Activated naive CD4-positive, alpha-beta T cell treated with anti-CD3 and anti-CD28 coated beads, Interleukin-2, amount 50 U/mL, for 72 hours (primary cell): Measurements from ENCODE around the gene CLEC12A. TPM values are rescaled to one million over a fixed set of nuclear protein-coding genes. Genes with fewer than 3 reads are reported as not detected.
A peak's percentile ranks its signal among the peaks of the same experiment; 100 is the strongest.

Experiments used
- ATAC-seq, 2 donors: fragments of 150-1000 bp; cut with Tn5 transposase; 2 replicates each; pipeline ENCODE4 v1.10.0; 2021; ENCODE audit warnings: mild to moderate bottlenecking in 2 of 2, moderate library complexity in 2 of 2
- DNase-seq, 2 donors: peaks; one replicate each; pipeline ENCODE4 v3.0.0; 2021 to 2022; ENCODE audit warnings: low spot score in 2 of 2
- H3K27ac Mint-ChIP-seq, 2 donors: one replicate each; pipeline ENCODE4 v1.8.0; 2022; ENCODE audit warnings: mild to moderate bottlenecking in 2 of 2, mixed read lengths in 2 of 2
- H3K36me3 Mint-ChIP-seq, 2 donors: one replicate each; pipeline ENCODE4 v1.8.0; 2022; ENCODE audit warnings: mixed read lengths in 2 of 2
- H3K9me3 Mint-ChIP-seq, 2 donors: one replicate each; pipeline ENCODE4 v1.8.0; 2022; ENCODE audit warnings: mixed read lengths in 2 of 2
- total RNA-seq, 2 donors: library from RNA; stranded (reverse); gene quantifications; one replicate each; pipeline ENCODE4 v1.2.3, GENCODE V29; 2022

Gene CLEC12A
- total RNA-seq = under 1 TPM in 1 of 2 donors, not detected in 1; 0.93 TPM

DNA sequence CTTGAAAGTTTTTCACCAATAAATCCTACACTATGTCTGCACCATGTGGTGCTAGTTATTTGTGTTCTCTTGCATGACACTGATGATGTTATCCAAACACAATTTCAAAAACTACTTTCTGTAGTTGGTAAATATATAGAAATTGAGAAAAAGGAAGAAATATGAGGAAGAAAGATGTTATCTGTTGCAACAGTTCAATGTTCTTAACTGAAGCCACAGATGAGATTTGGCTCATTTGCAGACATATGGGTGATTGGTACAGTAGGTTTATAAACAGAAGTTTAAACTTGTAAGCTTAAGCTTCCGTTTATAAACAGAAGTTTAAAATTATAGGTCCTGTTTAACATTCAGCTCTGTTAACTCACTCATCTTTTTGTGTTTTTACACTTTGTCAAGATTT lies at the start of gene CLEC12A:
Gene CLEC12A (plus strand): TSS at position 229 of the 400 bp plus-strand sequence. CDS start 188 bp downstream, outside the sequence.
- Mint-ChIP-seq H3K27ac (no peak within 1 kb of the TSS), H3K9me3 (peaks cover 3 to 14% of the 10 kb centered on the region in 2 donors), H3K36me3 (peaks cover 7 to 8% of the 10 kb centered on the region in 2 donors)
- ATAC-seq (no peak), DNase-seq (no peak)

DNA sequence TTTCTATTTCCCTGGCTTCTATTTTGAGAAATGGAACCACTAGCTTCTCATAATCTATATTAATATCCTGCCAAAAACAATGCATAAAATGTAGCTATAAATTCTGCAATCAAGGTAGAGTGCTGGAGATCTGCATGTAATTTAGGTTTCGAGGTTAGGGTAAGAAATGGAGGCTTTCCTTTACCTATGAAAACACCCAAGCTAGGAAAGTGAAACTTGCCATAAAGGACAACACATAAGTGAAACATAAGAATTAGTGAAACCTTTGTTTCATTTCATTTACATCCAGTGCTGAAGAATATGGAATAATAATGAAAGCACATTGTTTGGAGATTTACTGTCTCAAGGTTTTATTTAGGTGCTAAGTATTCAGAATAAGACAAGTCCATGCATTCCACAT lies 48.8 kb upstream of the CLEC12A start:
- DNase-seq (no peak), ATAC-seq (no peak)
- H3K27ac Mint-ChIP-seq = no peak overlapping the region
- peaks cover 0 to 5% of the 10 kb centered on the region in 2 donors for H3K9me3 Mint-ChIP-seq
- peaks cover 0 to 4% of the 10 kb centered on the region in 2 donors for H3K36me3 Mint-ChIP-seq

DNA sequence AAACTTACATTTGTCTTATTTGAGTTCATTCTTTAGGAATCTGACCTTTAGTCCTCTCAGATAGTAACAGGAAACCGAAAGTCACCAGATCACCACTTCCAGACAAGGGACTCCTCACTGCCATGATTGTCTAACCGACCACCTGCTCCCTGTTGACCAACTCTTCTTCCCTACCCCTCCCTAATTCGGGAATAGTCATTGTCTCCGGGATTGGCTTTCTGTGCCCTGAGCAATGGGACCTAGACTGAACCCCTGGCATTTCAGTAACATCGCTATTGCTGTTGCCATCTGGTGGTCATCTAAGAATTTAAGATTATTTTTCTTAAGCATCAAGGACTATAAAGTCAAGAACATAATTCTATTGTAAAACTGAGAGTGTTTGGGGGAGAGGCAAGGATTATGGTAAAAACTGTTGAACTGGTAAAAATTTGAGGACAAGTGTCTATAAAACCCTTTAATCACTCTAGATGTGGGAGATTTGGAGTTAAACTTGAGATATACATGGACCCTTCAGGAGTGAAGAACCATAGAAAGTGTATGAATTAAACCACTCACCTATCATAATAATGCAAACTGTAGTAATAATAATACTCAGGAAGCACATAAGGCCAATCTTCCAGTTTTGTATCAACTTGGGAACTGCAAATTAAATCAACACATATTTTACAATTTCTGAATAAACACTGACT lies 45.4 kb upstream of the CLEC12A start:
- peak overlapping the region in 1 of 2 donors; percentile 68 for H3K27ac Mint-ChIP-seq

DNA sequence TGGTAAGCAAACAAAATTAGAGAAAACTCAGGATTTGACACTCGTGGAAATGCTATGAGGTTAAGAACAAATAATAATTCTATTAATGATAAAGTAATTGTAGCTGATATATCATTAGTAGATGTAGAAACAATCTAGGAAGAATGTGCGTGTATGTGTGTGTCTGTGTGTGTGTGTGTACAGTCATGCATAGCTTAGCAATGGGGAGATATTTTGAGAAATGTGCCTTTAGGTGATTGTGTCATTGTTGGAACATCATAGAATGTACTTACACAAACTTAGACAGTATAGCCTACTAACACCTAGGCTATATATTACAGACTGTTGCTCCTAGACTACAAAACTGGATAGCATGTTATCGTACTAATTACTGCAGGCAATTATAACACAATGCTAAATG lies 44.3 kb upstream of the CLEC12A start:
- DNase-seq = no peak
- ATAC-seq = no peak
- H3K36me3 Mint-ChIP-seq = no peaks in the 10 kb centered on the region
- no peak overlapping the region for H3K27ac Mint-ChIP-seq
- H3K9me3 Mint-ChIP-seq = no peaks in the 10 kb centered on the region

More for the DNA sequence above, 45.4 kb upstream of the CLEC12A start:
- no peak for DNase-seq
- Mint-ChIP-seq H3K36me3 (no peaks in the 10 kb centered on the region), H3K9me3 (peaks cover 0 to under 1% of the 10 kb centered on the region in 2 donors)
- peak; percentile 40 to 52 for ATAC-seq

DNA sequence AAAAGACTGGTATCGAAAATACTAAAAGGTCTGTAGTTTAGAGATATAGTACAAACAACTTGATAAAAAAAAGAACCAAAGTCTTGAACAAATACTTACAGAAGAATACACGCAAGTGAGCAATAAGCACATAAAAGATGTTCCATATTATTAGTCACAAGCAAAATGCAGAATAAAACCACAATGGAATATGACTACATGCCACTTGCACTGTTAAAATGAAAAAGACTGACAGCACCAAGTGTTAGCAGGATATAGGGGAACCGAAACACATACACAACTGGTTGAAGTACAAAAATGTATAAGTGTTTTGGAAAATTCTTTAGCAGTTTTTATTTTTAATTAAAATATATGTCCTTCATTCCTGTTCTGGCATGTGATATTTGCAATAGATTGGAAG lies 42.6 kb upstream of the CLEC12A start:
- no peak overlapping the region for H3K27ac Mint-ChIP-seq
- ATAC-seq (peak in 1 of 2 donors; percentile 58), DNase-seq (no peak)
- no peaks in the 10 kb centered on the region for H3K9me3 Mint-ChIP-seq
- H3K36me3 Mint-ChIP-seq = no peaks in the 10 kb centered on the region

DNA sequence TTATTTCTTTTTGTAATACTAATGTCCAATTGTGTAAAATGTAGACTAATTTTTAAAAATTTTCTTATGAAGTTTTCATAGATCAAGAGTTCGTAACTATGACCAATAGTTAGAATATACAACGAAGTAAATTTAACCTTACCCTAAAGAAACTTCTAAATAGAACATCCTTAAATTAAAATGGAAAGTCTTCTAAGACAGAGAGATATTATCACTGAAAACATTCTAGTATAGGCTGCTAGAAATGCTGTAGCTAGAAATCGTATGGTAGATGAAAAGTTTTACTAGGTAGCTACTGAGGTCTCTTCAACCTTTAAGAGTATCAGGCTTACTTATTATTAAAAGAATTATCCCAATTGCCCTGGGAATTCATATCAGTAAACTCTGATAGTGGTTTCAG lies 40.0 kb upstream of the CLEC12A start:
- ATAC-seq (no peak), DNase-seq (no peak)
- Mint-ChIP-seq H3K36me3 (no peaks in the 10 kb centered on the region), H3K9me3 (no peaks in the 10 kb centered on the region), H3K27ac (no peak overlapping the region)

DNA sequence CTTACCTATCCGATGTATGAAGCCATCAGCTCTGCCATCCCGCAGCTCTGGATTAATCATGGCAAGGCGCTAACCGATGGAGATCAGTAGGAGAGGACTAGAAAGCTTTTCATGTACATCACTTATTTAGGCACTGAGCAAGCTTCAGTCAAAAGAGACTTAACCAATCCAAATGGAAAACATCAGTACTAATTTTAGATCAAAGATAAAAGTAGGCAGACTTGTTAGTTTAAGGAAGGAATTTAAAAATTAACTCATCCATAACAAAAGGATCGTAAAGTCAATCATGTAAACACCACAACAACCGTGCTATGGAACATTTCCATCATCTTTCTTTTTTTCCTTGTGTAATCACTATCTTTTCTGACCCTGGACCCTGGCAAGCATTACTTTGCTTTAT lies 38.9 kb upstream of the CLEC12A start, which contains the start of gene CLEC2A:
Gene CLEC2A (minus strand): TSS at position 101 of the 400 bp plus-strand sequence. CDS start 41 bp downstream, at position 60.
- DNase-seq = no peak
- H3K27ac Mint-ChIP-seq = no peak within 1 kb of the TSS

DNA sequence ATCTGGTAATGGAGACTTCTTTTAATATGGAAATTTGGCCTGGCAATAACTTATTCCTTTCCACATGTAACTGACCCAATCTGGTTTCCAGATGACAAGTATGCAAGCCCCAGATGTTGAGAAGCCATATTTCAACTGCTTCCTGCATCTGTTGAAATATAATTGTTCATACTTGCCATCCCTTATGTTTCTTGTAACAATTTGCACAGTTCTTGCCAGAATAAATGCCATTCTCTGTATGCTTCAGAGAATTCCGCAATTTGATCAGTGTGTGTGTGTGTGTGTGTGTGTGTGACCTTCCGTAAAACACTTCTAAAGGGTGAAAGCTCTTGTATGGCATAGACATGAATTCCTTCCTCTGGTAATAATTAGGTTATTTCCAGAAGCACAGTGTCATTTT lies 37.3 kb upstream of the CLEC12A start:
- ATAC-seq = no peak
- DNase-seq = no peak
- H3K9me3 Mint-ChIP-seq = no peaks in the 10 kb centered on the region
- H3K27ac Mint-ChIP-seq = no peak overlapping the region
- H3K36me3 Mint-ChIP-seq = no peaks in the 10 kb centered on the region

More for the DNA sequence above, 38.9 kb upstream of the CLEC12A start, which contains the start of gene CLEC2A:
- H3K36me3 Mint-ChIP-seq = no peaks in the 10 kb centered on the region
- no peaks in the 10 kb centered on the region for H3K9me3 Mint-ChIP-seq
- ATAC-seq = no peak

DNA sequence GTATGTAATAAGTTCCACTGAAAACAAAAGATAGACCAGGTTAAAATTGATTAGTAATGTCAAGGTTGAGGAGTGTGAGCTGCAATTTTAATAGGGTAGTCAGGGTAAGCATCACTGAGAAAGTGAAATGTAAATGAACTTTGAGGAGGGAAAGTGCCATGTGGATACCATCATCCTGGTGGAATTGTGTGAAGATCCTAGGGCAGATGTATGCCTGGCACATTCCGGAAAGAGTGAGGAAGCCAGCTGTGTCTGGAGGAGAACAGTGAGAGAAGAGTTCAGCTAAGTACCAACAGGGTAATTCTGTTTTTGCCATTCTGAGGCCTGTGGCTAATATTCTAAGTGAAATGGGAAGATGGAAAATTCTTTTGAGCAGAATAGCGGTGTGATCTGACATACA lies 36.2 kb upstream of the CLEC12A start:
- no peaks in the 10 kb centered on the region for H3K36me3 Mint-ChIP-seq
- no peak overlapping the region for H3K27ac Mint-ChIP-seq
- DNase-seq = no peak
- H3K9me3 Mint-ChIP-seq = no peaks in the 10 kb centered on the region
- ATAC-seq = no peak

DNA sequence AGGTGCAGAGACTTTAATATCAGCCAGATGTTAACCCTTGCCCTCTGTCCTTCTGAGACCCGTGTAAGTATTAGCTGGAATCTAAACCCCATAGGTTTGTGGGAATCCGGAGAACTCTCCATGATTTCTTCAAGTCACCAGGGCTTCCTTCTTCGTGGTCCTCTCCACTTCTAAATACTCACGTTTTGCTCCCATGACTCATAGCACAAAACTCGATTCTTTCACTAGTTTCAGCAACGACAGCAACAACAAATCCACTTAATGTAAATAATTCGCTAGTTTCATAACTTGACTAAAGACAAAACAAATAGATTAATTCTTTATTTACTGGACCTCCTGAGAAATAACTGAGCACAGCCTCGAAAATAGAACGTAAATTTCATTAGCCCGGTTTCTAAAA lies 34.6 kb upstream of the CLEC12A start:
- Mint-ChIP-seq H3K9me3 (no peaks in the 10 kb centered on the region), H3K27ac (no peak overlapping the region), H3K36me3 (no peaks in the 10 kb centered on the region)
- DNase-seq = no peak
- ATAC-seq = no peak

DNA sequence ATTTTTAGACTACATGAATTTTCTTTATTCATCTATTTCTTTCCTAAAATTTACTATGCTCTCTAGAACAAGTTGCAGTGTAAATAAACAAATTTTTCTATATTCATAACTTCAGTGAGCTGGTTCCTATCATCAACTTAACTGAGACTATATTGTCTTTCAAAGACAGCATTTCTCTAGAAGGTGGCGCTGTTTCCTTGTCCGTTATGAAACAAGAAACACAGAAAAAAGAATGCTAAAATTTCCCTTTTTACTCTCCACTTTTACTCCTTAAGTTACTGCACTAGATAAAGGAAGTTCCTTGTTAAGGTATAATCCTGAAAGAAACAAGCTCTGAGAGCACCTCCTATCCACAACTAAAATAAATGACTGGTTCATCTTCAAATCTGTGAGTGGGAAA lies 30.8 kb upstream of the CLEC12A start:
- Mint-ChIP-seq H3K27ac (no peak overlapping the region), H3K36me3 (no peaks in the 10 kb centered on the region), H3K9me3 (no peaks in the 10 kb centered on the region)
- no peak for ATAC-seq
- no peak for DNase-seq

DNA sequence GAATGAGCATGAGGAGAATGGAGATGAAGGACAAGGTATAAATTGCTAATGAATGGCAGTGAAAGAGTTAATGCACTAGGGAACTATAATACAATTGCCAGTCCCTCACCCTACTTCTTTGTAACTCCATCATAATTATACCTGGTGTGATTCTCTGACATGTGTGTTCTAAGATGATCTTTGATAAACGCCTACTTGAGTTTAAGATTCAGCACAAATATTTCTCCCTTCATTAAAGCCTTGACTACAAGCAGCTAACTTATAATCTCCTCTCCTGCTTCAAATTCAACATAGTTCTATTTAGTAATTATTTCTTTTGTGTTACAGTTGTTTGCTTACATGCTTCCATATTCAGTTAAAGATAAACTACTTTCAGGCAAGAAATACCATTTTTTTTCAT lies 29.4 kb upstream of the CLEC12A start:
- Mint-ChIP-seq H3K9me3 (no peaks in the 10 kb centered on the region), H3K27ac (no peak overlapping the region), H3K36me3 (no peaks in the 10 kb centered on the region)
- ATAC-seq (no peak), DNase-seq (no peak)

DNA sequence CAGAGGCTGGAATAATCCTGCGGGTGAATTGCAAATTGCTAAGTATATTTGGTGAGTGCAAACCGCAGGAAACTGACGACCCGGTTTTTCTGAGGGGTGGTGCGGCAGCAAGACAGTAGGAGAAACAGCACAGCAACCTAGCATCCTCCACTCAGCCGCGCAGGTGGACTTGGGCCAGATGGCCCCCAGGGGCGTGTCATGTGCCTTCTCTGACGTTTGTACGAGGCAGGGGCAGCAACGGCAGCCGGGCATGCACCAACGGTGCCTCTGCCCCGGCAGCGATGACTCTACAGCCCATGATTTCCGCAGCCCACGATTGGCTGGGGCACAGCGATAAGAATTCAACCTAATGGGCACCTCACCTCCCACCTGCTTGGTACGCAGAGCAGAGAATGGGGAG lies 28.0 kb upstream of the CLEC12A start:
- Mint-ChIP-seq H3K9me3 (no peaks in the 10 kb centered on the region), H3K36me3 (no peaks in the 10 kb centered on the region), H3K27ac (peak overlapping the region in 1 of 2 donors; percentile 69)
- DNase-seq (peak in 1 of 2 donors; percentile 77), ATAC-seq (peak; percentile 69 to 98)

DNA sequence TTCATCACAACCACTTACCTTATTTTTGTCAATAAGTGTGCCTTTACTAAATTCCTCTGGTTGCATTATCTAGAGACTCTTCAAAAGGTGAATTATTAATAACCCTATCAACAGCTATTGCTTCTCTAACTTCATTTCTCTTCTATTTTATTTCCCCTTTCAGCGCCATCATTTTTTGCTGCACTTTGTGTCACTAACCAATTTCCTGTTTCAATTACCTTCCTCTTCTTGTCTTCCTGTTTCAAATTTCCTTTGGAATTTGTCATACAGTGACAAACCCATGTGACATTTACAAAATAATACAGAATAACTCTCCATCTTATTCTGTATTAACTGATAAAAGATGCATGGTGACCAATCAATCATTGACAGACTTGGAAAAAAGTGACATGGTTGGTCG lies 26.8 kb upstream of the CLEC12A start:
- Mint-ChIP-seq H3K27ac (peak overlapping the region in 1 of 2 donors; percentile 69), H3K36me3 (no peaks in the 10 kb centered on the region), H3K9me3 (no peaks in the 10 kb centered on the region)
- DNase-seq = no peak
- ATAC-seq = no peak

DNA sequence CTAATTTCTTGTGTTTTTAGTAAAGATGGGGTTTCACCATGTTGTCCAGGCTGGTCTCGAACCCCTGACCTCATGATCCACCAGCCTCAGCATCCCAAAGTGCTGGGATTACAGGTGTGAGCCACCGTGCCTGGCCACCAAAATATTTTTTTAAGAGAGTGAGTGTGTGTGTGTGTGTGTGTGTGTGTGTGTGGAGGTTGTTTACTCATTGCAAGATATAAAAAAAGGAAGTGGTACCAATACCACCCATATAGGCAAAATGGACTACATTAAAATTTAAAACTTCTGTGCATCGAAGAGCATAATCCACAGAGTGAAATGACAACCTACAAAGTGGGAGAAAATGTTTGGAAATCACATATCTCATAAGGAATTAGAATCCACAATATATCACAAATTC lies 23.5 kb upstream of the CLEC12A start:
- no peak for DNase-seq
- no peak overlapping the region for H3K27ac Mint-ChIP-seq
- ATAC-seq = no peak
- H3K9me3 Mint-ChIP-seq = no peaks in the 10 kb centered on the region
- no peaks in the 10 kb centered on the region for H3K36me3 Mint-ChIP-seq

DNA sequence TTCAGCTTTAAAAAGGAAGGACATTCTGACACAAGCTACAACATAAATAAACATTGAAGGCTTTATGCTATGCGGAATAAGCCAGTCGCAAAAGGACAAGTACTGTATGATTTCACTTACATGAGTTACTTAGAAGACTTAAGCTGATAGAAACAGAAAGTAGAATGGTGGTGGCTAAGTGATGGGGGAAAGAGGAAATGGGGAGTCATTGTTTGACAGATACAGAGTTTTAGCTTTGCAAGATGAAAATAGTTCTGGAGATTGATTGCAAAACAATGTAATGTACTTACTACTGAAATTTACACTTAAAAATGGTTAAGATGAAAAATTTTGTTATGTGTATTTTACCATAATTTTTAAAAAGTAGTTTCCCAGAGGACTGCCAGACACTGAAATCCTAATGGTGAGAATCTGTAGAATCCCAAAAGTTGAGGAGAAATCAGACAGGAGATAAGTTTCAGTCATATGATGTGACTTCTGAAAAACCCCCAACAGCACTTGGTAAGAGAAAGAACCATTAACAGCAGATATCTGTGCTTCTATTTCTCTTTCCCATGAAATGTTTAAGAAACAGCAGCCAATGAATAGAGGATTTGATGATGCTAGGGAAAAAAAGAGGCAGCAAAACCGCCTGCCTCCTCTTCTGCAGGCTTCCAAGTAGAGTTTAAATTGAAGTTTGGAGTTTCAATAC lies 22.5 kb upstream of the CLEC12A start:
- no peaks in the 10 kb centered on the region for H3K9me3 Mint-ChIP-seq
- H3K27ac Mint-ChIP-seq = peak overlapping the region in 1 of 2 donors; percentile 64
- peak; percentile 87 to 95 for ATAC-seq

DNA sequence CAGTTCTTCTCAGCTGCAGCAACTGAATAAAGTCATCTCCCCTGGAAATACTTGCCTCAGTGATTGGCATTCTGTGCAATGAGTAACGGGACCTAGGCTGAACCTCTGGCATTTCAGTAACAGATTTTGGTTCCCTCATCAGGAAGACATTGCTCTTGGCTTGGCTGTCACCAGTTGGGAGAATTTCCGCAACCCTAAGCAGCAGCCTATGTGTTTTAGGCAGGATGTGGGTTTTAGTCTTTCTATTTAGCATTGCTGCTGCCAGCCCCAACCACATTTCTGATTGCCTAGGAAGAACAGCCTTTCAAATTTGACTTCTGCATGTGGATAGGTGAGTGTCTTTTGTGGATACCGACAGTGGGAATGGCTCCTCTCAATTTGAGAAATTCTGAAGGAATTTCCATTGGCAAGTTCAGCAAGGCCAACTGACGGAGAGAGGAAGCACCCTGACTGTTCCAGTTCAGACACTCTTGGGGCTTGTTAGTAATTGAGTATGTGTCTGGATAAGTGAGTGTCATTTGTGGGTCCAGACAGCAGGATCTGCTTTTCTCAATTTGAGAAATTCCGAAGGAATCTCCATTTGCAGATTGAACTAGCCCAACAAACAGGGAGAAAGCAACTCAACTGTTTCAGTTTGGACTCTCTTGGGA lies 20.1 kb upstream of the CLEC12A start:
- Mint-ChIP-seq H3K36me3 (no peaks in the 10 kb centered on the region), H3K27ac (peak overlapping the region in 1 of 2 donors; percentile 45), H3K9me3 (no peaks in the 10 kb centered on the region)
- peak; percentile 61 to 77 for ATAC-seq
- DNase-seq = peak in 1 of 2 donors; percentile 10

More for the DNA sequence above, 22.5 kb upstream of the CLEC12A start:
- DNase-seq = no peak
- H3K36me3 Mint-ChIP-seq = no peaks in the 10 kb centered on the region
